Measurements from ENCODE around the gene CLDN10.

DNA sequence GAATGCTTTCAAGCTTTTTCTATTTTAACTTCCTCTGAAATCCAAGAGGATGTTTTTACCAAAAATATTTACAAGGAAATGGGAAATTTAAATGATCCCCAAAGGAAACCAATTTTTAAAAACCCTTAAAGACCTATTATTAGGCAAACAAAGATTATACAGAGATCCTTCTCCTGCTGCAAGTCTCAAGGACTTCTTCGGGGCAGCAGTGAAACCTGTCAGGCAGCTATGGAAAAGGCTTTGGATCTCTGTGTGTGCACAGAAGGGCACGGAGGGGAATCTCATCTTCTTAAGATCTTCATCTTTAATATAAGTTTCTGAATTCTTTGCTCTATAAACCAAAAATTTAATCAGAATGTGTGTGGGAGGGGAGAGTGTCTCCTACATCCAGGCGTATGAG is 36.0 kb upstream of the CLDN10 start:
- no peak for TF ChIP-seq CTCF (IDR thresholded peaks at IDR 0.05)
- no peak for TF ChIP-seq POLR2A (IDR thresholded peaks at IDR 0.05)

All from thyroid gland (tissue), 4 donors.